ENCODE data around the gene ANKRD50.

DNA sequence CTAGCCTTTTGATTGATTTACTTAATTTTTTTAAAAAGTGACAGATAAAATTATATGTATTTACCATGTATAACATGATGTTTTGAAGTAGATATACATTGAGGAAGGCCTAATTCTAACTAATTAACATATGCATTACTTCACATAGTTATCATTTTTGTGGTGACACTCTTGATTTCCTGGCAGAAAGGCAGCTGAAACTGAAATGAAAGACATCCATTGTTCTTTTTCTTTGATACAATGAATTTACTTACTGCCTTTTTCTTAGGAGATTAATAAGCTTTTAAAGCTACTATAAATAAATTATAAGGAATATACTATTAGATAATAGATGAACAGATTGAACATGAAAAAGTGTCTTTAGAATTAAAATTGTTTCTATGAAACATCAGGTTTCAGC lies 26.7 kb downstream of the ANKRD50 start:
- TF ChIP-seq SP1 (IDR thresholded peaks at IDR 0.05) (no peak), ELF4 (IDR thresholded peaks at IDR 0.05) (no peak), ARNT (IDR thresholded peaks at IDR 0.05) (no peak), SUZ12 (IDR thresholded peaks at IDR 0.05) (no peak), FOXM1 (IDR thresholded peaks at IDR 0.05; ENCODE audit: borderline replicate concordance) (no peak)

All from HEK293T (cell line).